CD4-positive, alpha-beta T cell treated with Interleukin-6 at 100 ng/mL for 8 hours (primary cell): ENCODE results near the gene C1orf87.
A peak's percentile ranks its signal among the peaks of the same experiment; 100 is the strongest.

Experiments
- DNase-seq: peaks from one replicate; pipeline ENCODE4 v3.0.0-alpha.2; 2020; ENCODE audit warnings: mixed read lengths, low spot score

Gene C1orf87

DNA sequence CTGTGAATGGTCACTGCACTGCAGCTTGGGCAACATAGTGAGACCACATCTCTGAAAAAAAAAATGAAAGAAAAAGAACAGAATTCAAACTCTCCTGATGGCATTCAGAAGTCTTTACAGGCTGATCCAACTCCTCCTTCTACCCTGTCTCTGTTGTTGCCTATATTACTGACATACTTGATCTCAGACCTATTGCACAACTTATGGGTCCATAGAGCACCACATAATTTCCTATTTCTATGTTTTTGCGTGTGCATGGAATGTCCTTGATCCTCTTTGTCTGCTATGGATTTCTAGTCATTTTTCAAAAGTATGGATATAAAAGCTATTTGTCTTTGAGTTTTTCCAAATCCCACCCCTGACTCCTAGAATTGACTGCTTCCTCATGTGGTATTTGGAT is 124.6 kb downstream of the C1orf87 start:
- no peak for DNase-seq

GRCh38 chr1:59947047-59947938 is 126.3 kb downstream of the C1orf87 start:
- peak; percentile 51 for DNase-seq

DNA sequence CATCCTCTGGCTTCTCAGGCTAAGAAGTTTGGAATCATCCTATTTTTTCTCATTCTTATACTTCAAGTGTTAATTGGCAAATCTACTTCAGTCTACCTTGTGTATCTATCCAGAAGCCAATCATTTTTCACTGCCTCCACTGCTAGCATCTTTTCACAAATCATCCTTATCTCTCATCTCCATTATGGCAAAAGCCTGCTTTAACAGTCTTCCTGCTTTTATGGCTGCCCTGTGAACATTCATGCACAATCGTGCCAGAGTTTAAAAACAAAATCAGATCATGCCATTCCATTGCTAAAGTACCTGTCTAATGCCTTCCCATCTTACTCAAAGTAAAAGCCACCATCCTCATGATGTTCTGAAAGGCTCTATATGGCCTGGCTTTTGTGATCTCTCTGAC is 127.8 kb downstream of the C1orf87 start:
- no peak for DNase-seq
